HG02884 (cell line): ENCODE measurements around the gene MNDA.
A peak's percentile ranks its signal among the peaks of the same experiment; 100 is the strongest.

Source experiments
- ATAC-seq: cut with Tn5 transposase; IDR thresholded peaks from one replicate; pipeline ENCODE4 v1.9.1; 2021; ENCODE audit warnings: mild to moderate bottlenecking, moderate library complexity; ENCODE audit not compliant: unreplicated experiment

MNDA gene

GRCh38 chr1:158830904-158831507, at the start of gene MNDA:
MNDA (plus strand) TSS chr1:158831351; CDS start chr1:158842154, 10,803 bp downstream.
- ATAC-seq = peak; percentile 84

- ATAC-seq = peak; percentile 59
These were observed 37.5 kb upstream of the MNDA start for GRCh38 chr1:158793604-158794003.

GRCh38 chr1:158794247-158794646, 36.9 kb upstream of the MNDA start:
- ATAC-seq = no peak

- ATAC-seq = no peak
These were observed 32.6 kb upstream of the MNDA start for GRCh38 chr1:158798531-158798930.

GRCh38 chr1:158799689-158800088, 31.5 kb upstream of the MNDA start:
- no peak for ATAC-seq

GRCh38 chr1:158800526-158800925, 30.6 kb upstream of the MNDA start:
- ATAC-seq = no peak

GRCh38 chr1:158801396-158801795, 29.8 kb upstream of the MNDA start:
- no peak for ATAC-seq

GRCh38 chr1:158803678-158804077, 27.5 kb upstream of the MNDA start:
- ATAC-seq = no peak

- ATAC-seq = no peak
These were observed 24.1 kb upstream of the MNDA start for GRCh38 chr1:158806916-158807536.

GRCh38 chr1:158809256-158809655, 21.9 kb upstream of the MNDA start:
- no peak for ATAC-seq

GRCh38 chr1:158809862-158810261, 21.3 kb upstream of the MNDA start:
- no peak for ATAC-seq

- no peak for ATAC-seq
These were observed 20.8 kb upstream of the MNDA start for GRCh38 chr1:158810311-158810710.

GRCh38 chr1:158812336-158812735, 18.8 kb upstream of the MNDA start:
- ATAC-seq = no peak

- no peak for ATAC-seq
These were observed 18.0 kb upstream of the MNDA start for GRCh38 chr1:158813164-158813563.

GRCh38 chr1:158814970-158815369, 16.2 kb upstream of the MNDA start:
- no peak for ATAC-seq

- no peak for ATAC-seq
These were observed 12.6 kb upstream of the MNDA start for GRCh38 chr1:158818560-158818959.

- ATAC-seq = peak; percentile 12
These were observed 12.1 kb upstream of the MNDA start for GRCh38 chr1:158818975-158819431.

- ATAC-seq = peak; percentile 98
These were observed 11.4 kb upstream of the MNDA start for GRCh38 chr1:158819461-158820443.

GRCh38 chr1:158821723-158822122, 9.4 kb upstream of the MNDA start:
- no peak for ATAC-seq

- ATAC-seq = peak; percentile 55
These were observed 975 bp upstream of the MNDA start for GRCh38 chr1:158830074-158830677.

- ATAC-seq = no peak
These were observed 2.1 kb downstream of the MNDA start for GRCh38 chr1:158833264-158833663.
